ENCODE results near the gene EXOC6B.

DNA sequence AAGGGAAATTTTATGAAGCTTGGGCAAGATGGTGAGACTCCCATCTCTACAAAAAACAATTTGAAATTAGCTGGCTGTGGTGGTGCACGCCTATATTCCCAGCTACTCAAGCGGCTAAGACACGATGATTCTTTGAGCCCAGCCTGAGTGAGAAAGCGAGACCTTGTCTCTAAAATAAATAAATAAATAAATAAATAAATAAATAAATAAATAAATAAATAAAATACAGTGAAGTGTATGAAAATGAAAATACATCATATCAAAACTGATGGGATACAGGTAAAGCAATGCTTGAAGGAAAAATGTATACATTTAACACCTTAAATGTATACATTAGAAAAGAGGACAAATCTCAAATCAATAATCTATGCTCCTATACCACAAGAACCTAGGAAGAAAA, 15.7 kb downstream of the EXOC6B start:
- TF ChIP-seq, protein P1, sequence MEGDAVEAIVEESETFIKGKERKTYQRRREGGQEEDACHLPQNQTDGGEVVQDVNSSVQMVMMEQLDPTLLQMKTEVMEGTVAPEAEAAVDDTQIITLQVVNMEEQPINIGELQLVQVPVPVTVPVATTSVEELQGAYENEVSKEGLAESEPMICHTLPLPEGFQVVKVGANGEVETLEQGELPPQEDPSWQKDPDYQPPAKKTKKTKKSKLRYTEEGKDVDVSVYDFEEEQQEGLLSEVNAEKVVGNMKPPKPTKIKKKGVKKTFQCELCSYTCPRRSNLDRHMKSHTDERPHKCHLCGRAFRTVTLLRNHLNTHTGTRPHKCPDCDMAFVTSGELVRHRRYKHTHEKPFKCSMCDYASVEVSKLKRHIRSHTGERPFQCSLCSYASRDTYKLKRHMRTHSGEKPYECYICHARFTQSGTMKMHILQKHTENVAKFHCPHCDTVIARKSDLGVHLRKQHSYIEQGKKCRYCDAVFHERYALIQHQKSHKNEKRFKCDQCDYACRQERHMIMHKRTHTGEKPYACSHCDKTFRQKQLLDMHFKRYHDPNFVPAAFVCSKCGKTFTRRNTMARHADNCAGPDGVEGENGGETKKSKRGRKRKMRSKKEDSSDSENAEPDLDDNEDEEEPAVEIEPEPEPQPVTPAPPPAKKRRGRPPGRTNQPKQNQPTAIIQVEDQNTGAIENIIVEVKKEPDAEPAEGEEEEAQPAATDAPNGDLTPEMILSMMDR (IDR thresholded peaks at IDR 0.05): no peak
- TF ChIP-seq TP53 (CRISPR knock-in tag; IDR thresholded peaks at IDR 0.05): no peak
- TF ChIP-seq, protein P2, sequence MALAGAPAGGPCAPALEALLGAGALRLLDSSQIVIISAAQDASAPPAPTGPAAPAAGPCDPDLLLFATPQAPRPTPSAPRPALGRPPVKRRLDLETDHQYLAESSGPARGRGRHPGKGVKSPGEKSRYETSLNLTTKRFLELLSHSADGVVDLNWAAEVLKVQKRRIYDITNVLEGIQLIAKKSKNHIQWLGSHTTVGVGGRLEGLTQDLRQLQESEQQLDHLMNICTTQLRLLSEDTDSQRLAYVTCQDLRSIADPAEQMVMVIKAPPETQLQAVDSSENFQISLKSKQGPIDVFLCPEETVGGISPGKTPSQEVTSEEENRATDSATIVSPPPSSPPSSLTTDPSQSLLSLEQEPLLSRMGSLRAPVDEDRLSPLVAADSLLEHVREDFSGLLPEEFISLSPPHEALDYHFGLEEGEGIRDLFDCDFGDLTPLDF (CRISPR knock-in tag; IDR thresholded peaks at IDR 0.05): no peak
